ACHN (cell line): ENCODE data around the gene ZNF423.

Experiments used
- DNase-seq: peaks from one replicate; pipeline ENCODE4 v3.0.0-alpha.2; 2015
- in situ Hi-C: cut with HindIII; loops from 2 replicates; pipeline ENCODE4 v1.10.0; 2017; ENCODE audit warnings: low sequenced_read_pairs, low pct_ligation_motif_present, low pct_unique_long_range_greater_than_20kb

Gene ZNF423

DNA sequence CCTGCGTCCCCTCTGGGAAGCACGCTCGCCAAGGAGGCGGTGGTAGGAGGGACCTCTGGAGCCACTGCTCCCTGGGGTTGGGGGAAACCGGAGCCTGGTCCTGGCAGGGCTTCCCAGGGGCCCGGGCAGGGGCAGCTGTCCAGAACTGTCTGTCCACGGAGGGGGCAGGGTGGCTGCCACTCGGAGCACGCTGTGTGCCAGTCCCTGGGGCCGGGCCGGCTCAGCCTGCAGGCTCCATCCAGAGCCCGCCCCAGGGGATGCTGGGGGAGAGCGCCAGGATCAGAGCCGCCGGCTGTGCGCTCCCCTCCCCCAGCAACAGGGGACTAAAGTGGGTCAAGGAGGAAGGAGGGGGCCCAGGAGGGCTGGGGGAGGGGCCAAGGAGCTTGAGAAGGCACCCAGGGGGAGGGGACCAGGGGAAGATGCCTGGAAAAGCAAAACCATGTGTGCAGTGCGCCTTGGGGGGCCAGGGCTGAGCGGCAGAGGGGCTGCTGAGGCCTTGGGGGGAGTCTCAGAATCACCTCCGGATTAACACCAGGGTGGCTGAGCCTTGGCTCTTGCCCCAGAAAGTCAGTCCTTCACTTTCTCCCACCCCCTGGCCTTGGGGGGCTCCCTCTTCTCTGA, 21.3 kb downstream of the ZNF423 start:
- in situ Hi-C loops: no loop called here

DNA sequence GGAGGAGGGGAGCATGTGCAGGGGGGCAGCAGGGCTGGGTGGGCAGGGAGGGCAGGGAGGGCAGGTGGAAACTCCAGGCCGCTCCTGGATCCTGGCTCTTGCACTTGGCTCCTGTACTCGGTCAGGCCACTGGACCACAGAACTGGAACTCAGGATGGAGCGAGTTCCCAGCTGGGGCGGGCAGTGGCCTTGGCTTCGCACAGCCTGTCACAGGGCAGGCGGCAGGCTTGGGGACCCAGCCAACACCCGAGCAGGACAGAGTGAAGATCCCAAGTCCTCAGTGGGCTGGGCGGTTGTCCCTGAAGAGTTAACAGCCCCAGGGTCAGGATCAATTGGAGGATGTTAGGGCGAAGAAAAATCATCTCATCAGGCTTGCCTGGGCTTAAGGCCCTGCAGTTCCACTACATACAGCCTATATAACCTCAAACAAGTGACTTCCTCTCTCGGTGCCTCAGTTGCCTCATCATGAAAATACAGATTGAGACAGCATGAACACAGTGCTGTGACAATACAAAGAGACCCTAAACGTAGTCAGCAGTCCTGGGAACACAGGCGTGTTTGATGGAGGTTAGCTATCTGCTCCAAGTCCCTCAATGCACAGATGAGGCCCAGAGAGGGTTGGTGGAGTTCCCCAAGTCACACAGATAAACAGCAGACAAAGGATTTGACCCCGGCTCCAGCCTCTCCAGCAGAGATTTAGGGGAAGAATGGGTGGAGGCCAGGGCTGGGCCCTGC, 21.9 kb downstream of the ZNF423 start:
- in situ Hi-C loops: no loop called here
- DNase-seq: no peak

More for the DNA sequence above, 21.3 kb downstream of the ZNF423 start:
- DNase-seq: no peak

DNA sequence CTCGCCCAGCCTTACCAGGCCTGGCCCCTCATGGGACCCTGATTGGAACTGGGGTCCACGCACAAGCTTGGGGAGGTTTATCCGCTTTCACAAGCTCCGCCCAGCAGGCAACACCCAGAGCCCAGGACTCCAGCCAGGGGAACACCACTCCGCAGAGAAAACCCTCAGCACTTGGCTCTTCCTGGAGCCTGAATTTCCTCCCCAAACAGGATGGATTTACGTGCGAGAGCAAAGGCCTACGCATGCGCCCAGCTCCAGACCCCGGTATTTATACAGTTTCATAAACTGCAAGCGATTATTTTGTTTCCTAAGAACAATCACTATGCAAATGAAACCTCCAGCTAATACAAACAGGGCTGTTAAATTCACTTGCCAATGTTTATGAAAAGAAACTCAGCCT, 22.8 kb downstream of the ZNF423 start:
- no peak for DNase-seq
- in situ Hi-C loops: no loop called here

DNA sequence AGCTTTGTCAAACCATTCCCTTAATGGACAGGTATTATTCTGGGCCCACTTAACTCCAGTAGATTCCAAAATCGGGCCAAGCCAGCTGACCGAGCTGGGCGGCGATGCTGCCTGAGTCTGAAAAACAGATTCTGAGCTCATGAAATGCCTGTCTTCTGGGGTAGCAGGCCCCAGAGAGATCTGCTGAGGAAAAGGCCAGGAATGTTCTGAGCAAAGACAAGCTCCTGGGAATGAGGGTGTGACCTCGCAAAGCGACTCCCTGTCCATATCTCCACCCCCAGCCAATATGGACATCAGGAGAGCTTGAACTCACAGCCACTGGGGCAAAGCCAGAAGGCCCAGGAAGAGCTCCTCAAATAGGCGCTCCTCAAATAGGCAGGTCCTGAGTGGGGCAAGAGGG, 23.7 kb downstream of the ZNF423 start:
- in situ Hi-C loops: no loop called here
- no peak for DNase-seq

DNA sequence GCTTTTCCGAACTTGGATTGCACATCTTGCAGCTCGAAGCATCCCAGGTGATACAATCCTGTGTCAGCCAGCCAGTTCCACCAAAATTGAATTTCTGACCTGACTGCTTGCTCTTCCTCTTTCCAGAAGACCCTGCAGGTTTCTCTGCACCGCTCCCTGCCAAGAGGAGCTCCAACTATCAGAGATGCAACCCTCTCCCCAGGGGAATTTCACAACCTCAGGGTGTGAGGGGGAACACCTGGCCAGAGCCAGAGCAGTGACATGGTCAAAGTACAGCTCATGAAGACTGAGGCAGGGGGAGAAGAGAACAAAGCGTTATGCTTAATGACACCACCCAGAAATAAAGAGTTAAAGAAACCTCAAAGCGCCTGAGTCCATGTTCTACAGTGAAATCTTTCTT, 25.0 kb downstream of the ZNF423 start:
- no peak for DNase-seq
- in situ Hi-C loops: no loop called here

DNA sequence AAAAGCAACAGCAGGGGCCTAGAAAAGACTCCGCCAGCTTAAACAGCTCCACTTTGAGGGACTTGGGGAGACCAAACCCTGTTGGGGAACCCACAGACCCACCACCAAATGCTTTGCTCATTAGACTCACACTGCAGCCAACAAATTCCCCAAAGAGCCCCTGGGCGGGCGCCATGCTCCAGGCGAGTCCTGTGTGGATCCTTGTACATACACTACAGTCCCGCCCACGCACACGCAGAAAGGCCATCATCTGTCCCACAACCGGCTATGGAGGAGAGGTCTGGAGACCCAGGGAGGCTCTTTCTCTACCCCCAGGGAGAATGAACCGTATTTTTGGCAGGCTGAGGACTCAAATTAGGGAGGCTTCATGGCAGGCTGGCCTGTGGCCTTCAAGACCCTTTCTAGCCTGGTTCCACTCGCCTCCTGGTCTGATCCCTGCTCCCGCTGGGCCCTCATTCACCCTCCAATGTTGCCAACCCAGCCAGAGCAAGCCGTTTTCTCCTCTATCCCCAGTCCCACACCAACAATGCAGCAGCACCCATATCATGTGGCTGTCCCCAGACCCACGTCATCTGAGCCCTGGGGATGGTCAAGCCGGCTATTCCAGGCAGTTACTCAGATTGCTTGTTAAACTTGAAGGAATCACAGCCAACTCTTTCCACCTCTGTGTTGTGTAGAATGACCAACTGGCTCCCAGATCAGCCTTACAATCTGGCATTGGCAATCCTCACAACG, 27.2 kb downstream of the ZNF423 start:
- DNase-seq: no peak
- in situ Hi-C loops: no loop called here

DNA sequence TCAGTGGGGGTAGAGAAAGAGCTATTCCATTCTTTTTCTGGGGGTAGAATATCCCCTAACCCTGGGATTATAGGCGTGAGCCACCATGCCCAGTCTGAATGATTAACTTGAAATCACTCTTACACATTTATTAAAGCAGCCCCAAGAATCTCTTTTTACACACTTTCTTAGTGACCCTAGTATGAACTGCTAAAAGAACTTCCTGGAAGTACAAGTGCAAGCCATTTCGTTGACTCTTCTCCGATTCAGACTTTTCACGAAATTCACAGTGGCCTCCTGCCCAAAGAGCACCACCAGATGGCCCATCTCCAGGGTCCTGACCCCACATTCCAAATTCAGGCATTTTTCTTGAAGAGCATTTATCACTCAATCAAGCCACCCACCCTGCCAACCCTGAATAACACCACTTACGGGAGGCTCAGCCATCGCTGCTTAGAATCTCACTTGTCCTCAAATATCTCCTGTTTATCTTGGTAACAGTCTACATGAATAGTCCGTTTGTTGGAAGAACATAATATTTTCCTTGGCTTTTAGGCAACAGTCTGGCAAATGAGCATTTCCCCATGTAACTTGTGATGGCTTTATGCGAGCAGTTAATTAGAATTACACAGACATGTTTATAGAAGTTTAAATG, 28.0 kb downstream of the ZNF423 start:
- DNase-seq: no peak
- in situ Hi-C loops: no loop called here

DNA sequence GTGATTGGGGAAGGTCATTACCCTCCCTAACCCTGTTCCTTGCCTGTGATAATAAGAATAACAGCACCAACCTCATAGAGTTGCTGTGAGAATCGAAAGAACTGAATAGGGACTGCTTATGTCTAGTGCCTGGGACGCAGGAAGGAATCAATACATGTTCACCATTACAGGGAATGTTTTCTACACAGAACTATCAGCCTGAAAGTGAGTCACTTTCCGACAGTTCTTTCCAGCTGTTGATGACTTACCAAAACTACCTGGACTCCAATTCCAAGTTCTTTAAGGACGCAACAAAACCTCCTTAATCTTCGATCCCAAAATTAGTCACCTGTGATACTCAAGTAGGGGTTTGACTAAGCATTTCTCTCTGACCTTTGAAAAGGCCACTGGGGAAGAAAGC, 29.4 kb downstream of the ZNF423 start:
- in situ Hi-C loops: no loop called here
- DNase-seq: no peak

DNA sequence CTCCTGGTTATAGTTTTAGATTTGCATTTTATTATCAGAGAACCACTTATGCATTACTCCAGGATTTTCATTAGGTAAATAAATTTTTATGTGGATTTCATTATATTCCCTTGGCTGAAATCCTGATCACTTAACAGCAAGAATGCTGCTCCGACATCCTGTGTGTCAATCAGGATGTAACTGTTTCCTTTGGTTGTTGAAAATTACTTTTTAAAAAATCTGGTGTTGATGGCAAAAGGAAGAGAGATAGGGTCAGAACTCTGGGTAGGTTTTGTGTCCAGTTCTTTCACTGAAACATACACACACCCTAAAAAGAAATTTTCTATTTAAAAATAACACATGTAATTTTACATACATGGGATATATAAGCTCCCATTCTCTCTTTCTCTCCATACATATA, 30.9 kb downstream of the ZNF423 start:
- in situ Hi-C loops: no loop called here
- no peak for DNase-seq

DNA sequence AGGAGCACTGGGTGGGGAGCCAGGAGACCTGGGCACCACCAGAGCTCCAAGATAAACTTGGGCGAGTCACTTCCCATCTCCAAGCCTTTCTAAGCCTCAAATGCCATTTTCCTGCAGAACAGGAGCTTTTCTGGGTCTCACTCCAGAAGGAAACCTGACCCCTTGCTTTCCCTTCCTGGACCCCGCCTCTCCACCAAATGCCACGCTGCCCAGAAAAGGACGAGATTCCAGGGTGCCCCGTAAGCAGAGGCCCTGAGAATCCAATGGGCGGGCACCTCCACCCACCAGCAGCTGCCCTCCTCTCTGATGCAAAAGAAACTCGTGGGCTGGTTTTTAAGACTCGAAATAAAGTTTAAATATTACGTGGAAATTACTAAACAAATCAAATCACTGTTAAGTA, 31.3 kb downstream of the ZNF423 start:
- no peak for DNase-seq
- in situ Hi-C loops: no loop called here

DNA sequence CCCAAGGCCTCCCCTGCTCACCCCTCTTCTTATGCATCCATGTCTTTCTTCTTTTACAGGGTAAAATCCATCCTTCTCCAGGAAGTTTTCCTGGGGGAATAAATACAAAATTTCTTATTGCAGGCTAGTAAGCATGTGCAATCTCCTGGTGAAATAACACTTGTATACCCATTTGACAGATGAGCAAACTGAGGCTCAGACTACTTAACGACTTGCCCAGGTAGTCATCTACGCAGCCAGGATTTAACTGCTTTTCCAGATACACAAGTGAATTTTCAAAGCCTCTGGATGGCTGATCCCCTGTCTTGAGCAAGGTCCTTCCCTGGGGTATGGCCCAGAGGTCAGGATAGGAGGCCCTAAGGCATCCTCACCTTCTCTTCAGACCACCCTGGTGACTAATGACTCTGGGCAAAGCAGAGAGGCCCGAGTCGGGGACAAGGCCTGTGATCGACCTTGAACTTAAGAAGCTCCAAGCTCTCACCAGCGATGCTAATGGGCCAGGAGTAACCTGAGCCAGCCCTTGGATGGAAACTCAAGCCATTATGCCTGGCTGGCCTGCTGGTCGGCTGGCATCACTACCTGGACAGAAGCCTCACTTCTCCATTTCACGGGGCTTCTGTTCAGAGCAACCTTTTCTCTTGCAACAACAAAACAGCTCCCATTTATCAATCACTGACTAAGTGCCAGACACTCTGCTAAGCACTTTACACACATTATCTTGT, 33.1 kb downstream of the ZNF423 start:
- no peak for DNase-seq
- in situ Hi-C loops: no loop called here

DNA sequence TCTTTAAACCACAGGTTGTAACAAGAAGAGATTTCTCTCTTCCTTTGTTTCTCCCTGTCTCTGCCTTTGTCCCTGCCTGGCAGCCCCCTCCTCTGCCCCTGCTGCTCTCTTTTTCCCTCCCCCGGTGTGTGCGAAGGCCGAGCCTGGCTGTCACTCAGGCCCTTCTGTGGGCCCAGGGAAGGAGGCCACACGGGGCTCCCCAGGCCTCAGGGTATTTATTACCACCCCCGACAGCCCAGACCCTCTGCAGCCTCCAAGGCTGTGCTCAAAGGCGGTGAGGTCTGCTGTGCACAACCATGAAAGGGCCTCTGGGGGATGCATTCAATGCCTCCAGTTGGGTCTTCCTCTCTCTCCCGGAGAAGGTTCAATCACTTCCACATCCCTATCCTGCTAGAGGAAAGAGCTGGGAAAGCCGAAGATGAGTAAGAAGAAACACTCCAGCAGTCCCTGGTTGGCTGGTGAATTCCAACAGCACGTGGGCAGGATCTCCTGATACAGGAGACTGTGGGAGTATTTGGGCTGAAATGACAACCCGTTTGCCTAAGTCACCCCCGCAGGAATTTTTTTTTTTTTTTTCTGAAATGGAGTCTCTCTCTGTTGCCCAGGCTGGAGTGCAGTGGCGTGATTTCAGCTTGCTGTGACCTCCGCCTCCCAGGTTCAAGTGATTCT, 34.2 kb downstream of the ZNF423 start:
- in situ Hi-C loops: no loop called here
- DNase-seq: no peak

DNA sequence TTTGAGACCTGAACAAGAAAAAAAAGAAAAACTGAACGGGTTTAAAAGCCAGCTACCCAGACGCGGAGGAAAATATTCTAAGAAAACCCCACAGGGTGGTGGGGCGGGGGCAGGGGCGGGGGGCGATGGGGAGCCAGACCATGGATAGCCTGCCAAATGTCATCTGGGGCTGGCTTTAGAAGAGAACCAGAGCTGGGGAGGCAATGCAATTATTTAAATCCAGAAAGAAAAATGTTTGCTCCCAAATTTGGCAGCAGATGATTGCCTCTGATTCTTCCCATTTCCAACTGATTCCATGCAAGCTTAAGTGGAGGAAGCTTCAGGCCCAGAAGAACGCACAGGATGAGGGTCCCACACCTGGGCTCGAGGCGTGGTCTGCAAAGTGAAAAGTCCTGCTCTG, 34.8 kb downstream of the ZNF423 start:
- in situ Hi-C loops: no loop called here
- no peak for DNase-seq

DNA sequence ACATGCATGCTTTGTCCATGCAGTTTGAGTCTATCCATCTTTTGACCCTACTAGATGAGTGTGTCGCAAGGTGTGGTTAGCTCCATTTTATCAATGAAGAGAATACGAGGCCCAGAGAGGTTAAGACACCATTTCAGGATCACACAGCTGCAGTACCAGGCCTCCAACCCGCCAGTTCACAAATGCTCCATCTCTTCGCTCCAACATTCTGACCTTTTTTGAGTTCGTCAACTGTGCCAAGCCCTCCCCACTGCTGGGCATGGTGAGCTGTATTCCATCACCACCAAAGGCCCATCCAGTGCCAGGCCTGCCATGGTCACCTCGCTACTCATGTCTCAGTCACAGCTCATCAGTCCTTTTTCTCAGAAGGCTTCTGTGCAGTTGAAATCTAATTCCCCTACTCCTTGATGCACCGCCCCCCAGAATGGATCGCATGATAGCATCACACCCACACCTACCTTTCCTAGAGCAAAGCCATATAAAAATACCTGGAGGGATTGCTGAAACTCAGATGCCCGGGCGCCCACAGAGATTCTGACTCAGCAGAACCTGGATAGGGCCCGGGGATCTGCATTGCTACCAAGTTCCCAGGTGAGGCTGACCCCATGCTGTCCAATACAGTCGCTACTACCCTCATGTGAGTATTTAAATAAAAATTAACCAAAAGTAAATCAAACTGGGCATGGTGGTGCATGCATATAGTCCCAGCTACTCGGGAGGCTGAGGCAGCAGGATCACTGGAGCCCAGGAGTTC, 38.0 kb downstream of the ZNF423 start:
- DNase-seq: no peak
- in situ Hi-C loops: no loop called here

DNA sequence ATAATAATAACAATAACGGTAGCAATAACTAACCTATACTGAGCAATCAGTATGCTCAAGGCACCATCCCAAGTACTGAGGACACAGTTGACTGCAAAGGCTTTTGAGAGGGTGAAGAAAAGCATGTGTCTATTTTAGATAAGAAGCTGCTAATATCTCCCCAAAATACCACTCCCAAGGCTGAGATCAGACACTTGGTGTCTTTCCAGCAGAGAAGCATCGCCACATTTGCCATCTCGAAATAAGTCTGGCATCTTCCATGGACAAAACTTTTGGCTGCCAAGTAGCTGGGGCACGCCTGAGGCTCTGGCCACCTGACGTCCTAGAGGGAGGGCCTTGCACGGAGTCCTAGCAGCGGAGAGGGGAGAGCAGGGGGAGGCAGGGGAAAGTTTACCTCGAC, 39.0 kb downstream of the ZNF423 start:
- in situ Hi-C loops: no loop called here

DNA sequence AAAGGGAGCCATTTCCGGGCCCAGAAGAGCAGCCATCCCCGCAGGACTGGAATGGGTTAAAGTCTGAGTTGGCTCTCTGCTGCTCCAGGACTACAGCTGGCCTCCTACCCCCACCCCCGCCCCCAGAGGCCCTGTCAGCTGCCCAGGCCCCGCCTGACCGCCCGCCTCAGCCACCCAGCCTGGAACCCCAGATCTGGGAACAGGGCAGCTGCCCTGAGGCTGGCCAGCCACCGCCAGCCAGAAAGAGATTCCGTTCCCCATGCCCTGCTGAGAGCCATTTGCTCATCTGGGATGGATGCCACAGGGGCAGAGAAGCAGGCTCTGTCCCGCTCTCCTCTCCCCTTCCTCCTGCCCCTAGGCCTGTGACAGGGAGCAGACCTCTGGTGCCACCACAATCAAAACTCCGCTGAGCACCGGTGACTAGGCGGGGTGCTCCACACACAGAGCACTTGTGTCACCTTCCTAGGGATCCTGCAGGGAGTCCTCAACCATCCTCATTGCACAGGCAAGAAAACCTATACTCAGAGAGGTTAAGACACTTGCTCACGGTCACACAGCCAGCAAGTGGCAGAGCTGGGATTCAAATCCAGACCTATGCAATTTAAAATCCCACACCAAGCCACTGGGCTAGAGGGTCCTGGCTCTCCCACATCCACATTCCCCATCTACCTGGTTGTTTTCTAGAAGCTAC, 44.1 kb downstream of the ZNF423 start:
- in situ Hi-C loops: no loop called here
- no peak for DNase-seq

More for the DNA sequence above, 39.0 kb downstream of the ZNF423 start:
- no peak for DNase-seq

DNA sequence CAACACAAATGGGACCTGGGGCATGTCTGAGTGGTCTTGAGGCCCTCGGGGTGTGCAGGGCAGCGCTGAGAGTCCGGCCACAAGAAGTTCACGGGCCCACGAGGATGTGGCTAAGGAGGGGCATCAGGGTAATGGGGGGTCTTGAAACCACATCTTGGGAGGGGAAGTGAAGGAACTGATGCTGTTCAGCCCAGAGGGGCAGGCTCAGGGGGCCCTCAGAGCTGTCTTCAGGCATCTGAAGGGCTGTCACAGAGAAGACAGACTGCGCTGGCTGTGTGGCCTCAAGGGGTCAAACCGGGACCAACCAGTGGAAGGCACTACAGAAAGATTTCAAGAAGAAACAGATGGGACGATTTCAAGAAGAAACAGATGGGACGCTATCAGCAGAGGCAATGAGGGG, 45.1 kb downstream of the ZNF423 start:
- in situ Hi-C loops: no loop called here

More for the DNA sequence above, 45.1 kb downstream of the ZNF423 start:
- no peak for DNase-seq
